Left hindlimb (tissue), 1 donor: Measurements from ENCODE around the gene ADAMTSL3.

ENCODE experiments used
- DNase-seq: peaks from one replicate; pipeline ENCODE4 v3.0.0-alpha.2; 2018

Gene ADAMTSL3

GRCh38 chr15:83655237-83655616, 1.3 kb downstream of the ADAMTSL3 start:
- no peak for DNase-seq

- DNase-seq = no peak
Measured at GRCh38 chr15:83656192-83656591, 2.3 kb downstream of the ADAMTSL3 start.

GRCh38 chr15:83656943-83657528, 3.1 kb downstream of the ADAMTSL3 start:
- no peak for DNase-seq

- no peak for DNase-seq
Measured at GRCh38 chr15:83657549-83657948, 3.6 kb downstream of the ADAMTSL3 start.

GRCh38 chr15:83658430-83659416, 4.8 kb downstream of the ADAMTSL3 start:
- no peak for DNase-seq

- no peak for DNase-seq
Measured at GRCh38 chr15:83659417-83659812, 5.5 kb downstream of the ADAMTSL3 start.

- no peak for DNase-seq
Measured at GRCh38 chr15:83665480-83665879, 11.6 kb downstream of the ADAMTSL3 start.

GRCh38 chr15:83670672-83671229, 16.8 kb downstream of the ADAMTSL3 start:
- DNase-seq = no peak

GRCh38 chr15:83671603-83672002, 17.7 kb downstream of the ADAMTSL3 start:
- DNase-seq = no peak

- DNase-seq = no peak
Measured at GRCh38 chr15:83673385-83673784, 19.5 kb downstream of the ADAMTSL3 start.

GRCh38 chr15:83682476-83683088, 28.7 kb downstream of the ADAMTSL3 start:
- DNase-seq = no peak

- DNase-seq = peak; percentile 70
Measured at GRCh38 chr15:83685916-83686332, 32.0 kb downstream of the ADAMTSL3 start.

GRCh38 chr15:83688201-83688600, 34.3 kb downstream of the ADAMTSL3 start:
- no peak for DNase-seq

- no peak for DNase-seq
Measured at GRCh38 chr15:83690676-83691075, 36.8 kb downstream of the ADAMTSL3 start.

- DNase-seq = no peak
Measured at GRCh38 chr15:83692746-83693581, 39.0 kb downstream of the ADAMTSL3 start.

GRCh38 chr15:83694015-83694414, 40.1 kb downstream of the ADAMTSL3 start:
- DNase-seq = no peak

- peak; percentile 44 for DNase-seq
Measured at GRCh38 chr15:83694536-83694935, 40.6 kb downstream of the ADAMTSL3 start.

- no peak for DNase-seq
Measured at GRCh38 chr15:83695246-83695645, 41.3 kb downstream of the ADAMTSL3 start.

GRCh38 chr15:83695901-83696425, 42.0 kb downstream of the ADAMTSL3 start:
- no peak for DNase-seq

- DNase-seq = no peak
Measured at GRCh38 chr15:83697716-83698115, 43.8 kb downstream of the ADAMTSL3 start.

GRCh38 chr15:83698294-83698693, 44.4 kb downstream of the ADAMTSL3 start:
- DNase-seq = peak; percentile 56

GRCh38 chr15:83699028-83699427, 45.1 kb downstream of the ADAMTSL3 start:
- DNase-seq = no peak
